H9 (cell line): Measurements from ENCODE around the gene COPS8. TPM values are rescaled to one million over a fixed set of nuclear protein-coding genes. Genes with fewer than 3 reads are reported as not detected.

ENCODE experiments used
- DNase-seq: peaks from one replicate; pipeline ENCODE4 v3.0.0-alpha.2; 2017
- H2AFZ ChIP-seq: one replicate; pipeline ENCODE4 v1.6.1; 2013; ENCODE audit warnings: mild to moderate bottlenecking, low read length, control low read depth, moderate library complexity
- H2AK5ac ChIP-seq: 2 replicates; pipeline ENCODE4 v1.6.1; 2013; ENCODE audit warnings: low read length, control low read depth, mixed read lengths; ENCODE audit not compliant: insufficient read length
- H2BK120ac ChIP-seq: one replicate; pipeline ENCODE4 v1.6.1; 2013; ENCODE audit warnings: low read depth, mild to moderate bottlenecking, low read length, control low read depth, inconsistent platforms; ENCODE audit not compliant: poor library complexity, severe bottlenecking
- H2BK12ac ChIP-seq: 2 replicates; pipeline ENCODE4 v1.6.1; 2013; ENCODE audit warnings: low read length, control low read depth, mixed read lengths, low read depth; ENCODE audit not compliant: insufficient read length
- H2BK15ac ChIP-seq: 2 replicates; pipeline ENCODE4 v1.6.1; 2013; ENCODE audit warnings: low read depth, low read length, control low read depth
- H2BK20ac ChIP-seq: one replicate; pipeline ENCODE4 v1.6.1; 2013; ENCODE audit warnings: low read depth, mild to moderate bottlenecking, low read length, control low read depth, inconsistent platforms; ENCODE audit not compliant: poor library complexity, severe bottlenecking
- H2BK5ac ChIP-seq: 2 replicates; pipeline ENCODE4 v1.6.1; 2013; ENCODE audit warnings: low read length, control low read depth, mixed read lengths; ENCODE audit not compliant: insufficient read length
- H3K14ac ChIP-seq: 2 replicates; pipeline ENCODE4 v1.6.1; 2013; ENCODE audit warnings: low read length, control low read depth; ENCODE audit not compliant: insufficient read depth
- H3K18ac ChIP-seq: 2 replicates; pipeline ENCODE4 v1.6.1; 2013; ENCODE audit warnings: low read depth, mild to moderate bottlenecking, mixed read lengths, low read length, control low read depth; ENCODE audit not compliant: insufficient read length
- H3K23ac ChIP-seq: 2 replicates; pipeline ENCODE4 v1.6.1; 2013; ENCODE audit warnings: low read length, control low read depth, mixed read lengths, low read depth; ENCODE audit not compliant: insufficient read length
- H3K23me2 ChIP-seq: 2 replicates; pipeline ENCODE4 v1.6.1; 2013; ENCODE audit warnings: low read depth, mild to moderate bottlenecking, mixed read lengths, low read length, control low read depth; ENCODE audit not compliant: insufficient read length, poor library complexity, severe bottlenecking
- H3K27ac ChIP-seq: 2 replicates; pipeline ENCODE4 v1.5.1; 2013; ENCODE audit warnings: low read length, control low read depth, mixed read lengths, low read depth; ENCODE audit not compliant: insufficient read length
- H3K27me3 ChIP-seq: 2 replicates; pipeline ENCODE4 v1.6.1; 2013; ENCODE audit warnings: low read length, control low read depth, inconsistent platforms; ENCODE audit not compliant: insufficient read depth
- H3K4ac ChIP-seq: 2 replicates; pipeline ENCODE4 v1.6.1; 2013; ENCODE audit warnings: low read depth, mild to moderate bottlenecking, control low read depth, inconsistent platforms, low read length, moderate library complexity
- H3K4me1 ChIP-seq: 2 replicates; pipeline ENCODE4 v1.6.1; 2013; ENCODE audit warnings: low read length, control low read depth, inconsistent platforms; ENCODE audit not compliant: insufficient read depth
- H3K4me2 ChIP-seq: 2 replicates; pipeline ENCODE4 v1.6.1; 2013; ENCODE audit warnings: low read length, control low read depth, mixed read lengths; ENCODE audit not compliant: insufficient read length, insufficient read depth
- H3K56ac ChIP-seq: 2 replicates; pipeline ENCODE4 v1.6.1; 2013; ENCODE audit warnings: low read depth, mild to moderate bottlenecking, mixed read lengths, low read length, control low read depth; ENCODE audit not compliant: insufficient read length
- H3K79me1 ChIP-seq: 2 replicates; pipeline ENCODE4 v1.6.1; 2013; ENCODE audit warnings: low read depth, mild to moderate bottlenecking, moderate library complexity, low read length, control low read depth, inconsistent platforms; ENCODE audit not compliant: insufficient read depth, poor library complexity, severe bottlenecking
- H3K79me2 ChIP-seq: 2 replicates; pipeline ENCODE4 v1.6.1; 2013; ENCODE audit warnings: low read length, control low read depth, inconsistent platforms; ENCODE audit not compliant: insufficient read depth
- H3K9ac ChIP-seq: 2 replicates; pipeline ENCODE4 v1.6.1; 2013; ENCODE audit warnings: low read length, control low read depth, mixed read lengths; ENCODE audit not compliant: insufficient read length; ENCODE audit errors: extremely low read depth
- H3K9me3 ChIP-seq: one replicate; pipeline ENCODE4 v1.6.1; 2013; ENCODE audit warnings: low read depth, low read length, inconsistent platforms; ENCODE audit not compliant: control insufficient read depth
- H3T11ph ChIP-seq: one replicate; pipeline ENCODE4 v1.6.1; 2013; ENCODE audit warnings: mild to moderate bottlenecking, low read length, control low read depth, inconsistent platforms
- H4K20me1 ChIP-seq: one replicate; pipeline ENCODE4 v1.6.1; 2013; ENCODE audit not compliant: control insufficient read depth, insufficient read length, insufficient read depth
- H4K5ac ChIP-seq: 2 replicates; pipeline ENCODE4 v1.6.1; 2013; ENCODE audit warnings: low read depth, mild to moderate bottlenecking, mixed read lengths, low read length, control low read depth; ENCODE audit not compliant: insufficient read length
- H4K8ac ChIP-seq: replicated peaks from 2 replicates; pipeline ENCODE4 v1.6.1; 2013; ENCODE audit warnings: low read length, control low read depth, mixed read lengths, low read depth; ENCODE audit not compliant: insufficient read length
- H4K91ac ChIP-seq: 2 replicates; pipeline ENCODE4 v1.6.1; 2013; ENCODE audit warnings: low read depth, mild to moderate bottlenecking, moderate library complexity, mixed read lengths, low read length, control low read depth; ENCODE audit not compliant: insufficient read length
- H3K27ac Mint-ChIP-seq, 3 experiments: 2 replicates in 2 of 3; 3 replicates in 1 of 3; pipeline ENCODE4 v1.8.0; 2020 to 2021; ENCODE audit warnings: mixed read lengths in 3 of 3, mild to moderate bottlenecking in 1 of 3, moderate library complexity in 1 of 3
- H3K27me3 Mint-ChIP-seq: 2 replicates; pipeline ENCODE4 v1.8.0; 2021; ENCODE audit warnings: low read depth, mild to moderate bottlenecking, moderate library complexity, mixed read lengths
- H3K36me3 Mint-ChIP-seq, 3 experiments: 2 replicates in 2 of 3; 3 replicates in 1 of 3; pipeline ENCODE4 v1.8.0; 2020 to 2021; ENCODE audit warnings: low read depth in 3 of 3, mixed read lengths in 3 of 3; ENCODE audit not compliant: insufficient read depth in 1 of 3
- H3K4me1 Mint-ChIP-seq, 2 experiments: 2 replicates each; pipeline ENCODE4 v1.8.0; 2020; ENCODE audit warnings: mixed read lengths in 2 of 2
- H3K4me3 Mint-ChIP-seq, 2 experiments: 2 replicates in 1 of 2; 3 replicates in 1 of 2; pipeline ENCODE4 v1.8.0; 2020 to 2021; ENCODE audit warnings: mild to moderate bottlenecking in 2 of 2, mixed read lengths in 2 of 2, moderate library complexity in 1 of 2
- H3K9me3 Mint-ChIP-seq, 2 experiments: 2 replicates in 1 of 2; 3 replicates in 1 of 2; pipeline ENCODE4 v1.8.0; 2020; ENCODE audit warnings: mild to moderate bottlenecking in 2 of 2, mixed read lengths in 2 of 2, moderate library complexity in 1 of 2
- CTCF ChIP-seq: fragments of 200-600 bp; sonication (generic); conservative IDR thresholded peaks from 3 replicates; pipeline ENCODE4 v1.8.0; 2021; ENCODE audit warnings: antibody characterized with exemption, mild to moderate bottlenecking
- WGBS: extraction: QIAGEN DNeasy Blood & Tissue Kit; methylation state at CpG from one replicate; pipeline ENCODE4 v1.1.7; 2013; ENCODE audit warnings: missing lambda C conversion rate, low lambda C conversion rate, mixed read lengths; ENCODE audit not compliant: insufficient read length; ENCODE audit errors: extremely low coverage; 5-methylcytosine and 5-hydroxymethylcytosine counted together
- total RNA-seq: library from RNA; stranded (reverse); gene quantifications from 2 replicates; pipeline ENCODE4 v1.2.1, GENCODE V29; 2021

COPS8 gene
- total RNA-seq, 1 experiment from 2014 or later: 65.2 TPM

DNA sequence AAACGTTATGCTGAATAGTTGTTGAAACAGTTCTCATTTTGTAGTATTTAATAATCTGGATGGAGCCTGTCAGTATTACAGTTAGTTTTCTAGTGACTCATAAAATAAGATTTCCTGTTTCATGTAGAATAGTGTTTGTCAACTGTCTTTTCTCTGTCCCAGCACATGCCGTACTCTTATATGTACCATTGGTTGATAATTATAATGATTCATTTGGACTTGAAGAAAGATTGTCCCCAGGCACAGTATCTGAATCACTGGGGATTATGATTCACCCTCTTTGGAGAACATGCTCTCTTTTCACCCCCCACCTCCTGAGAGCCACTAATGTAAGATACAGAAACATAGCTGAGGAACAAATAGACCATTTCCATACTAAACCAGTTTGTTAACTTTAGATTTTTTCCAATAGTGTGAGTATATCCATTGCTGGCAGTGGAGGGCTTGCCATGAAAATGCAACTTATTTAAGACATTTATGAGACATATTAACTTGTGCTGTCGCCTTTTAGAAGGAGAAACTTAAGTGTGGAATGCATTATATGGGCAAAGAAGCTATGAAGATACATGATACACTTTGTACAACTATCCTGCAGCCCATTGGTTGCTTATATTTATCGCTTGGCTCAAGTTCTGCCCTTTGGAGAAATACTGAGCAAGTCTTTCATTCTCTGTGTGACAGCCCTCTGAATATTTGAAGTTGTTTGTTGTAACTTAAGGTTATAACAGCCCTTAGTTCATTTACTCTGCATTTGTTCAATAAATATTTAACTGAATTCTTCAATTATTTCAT lies 12.4 kb downstream of the COPS8 start:
- H4K20me1 ChIP-seq: no peaks in the 10 kb centered on the region
- H3K4ac ChIP-seq: no peak overlapping the region
- H3K14ac ChIP-seq: no peak overlapping the region
- no peak overlapping the region for H2BK15ac ChIP-seq
- no peaks in the 10 kb centered on the region for H3K79me2 ChIP-seq
- no peak for TF ChIP-seq CTCF
- no peak overlapping the region for H2BK20ac ChIP-seq
- H3K56ac ChIP-seq: no peak overlapping the region
- H2BK12ac ChIP-seq: no peak overlapping the region
- no peak overlapping the region for H4K8ac ChIP-seq
- H3K4me1 ChIP-seq: no peaks in the 10 kb centered on the region
- no peak overlapping the region for H4K91ac ChIP-seq
- Mint-ChIP-seq H3K4me1 (peaks cover 14 to 15% of the 10 kb centered on the region in 2 experiments), H3K36me3 (peaks cover 27 to 78% (median 67%) of the 10 kb centered on the region in 3 experiments), H3K27me3 (no peaks in the 10 kb centered on the region), H3K4me3 (no peak overlapping the region), H3K27ac (no peak overlapping the region), H3K9me3 (no peaks in the 10 kb centered on the region)
- H3K23me2 ChIP-seq: no peaks in the 10 kb centered on the region
- H2BK120ac ChIP-seq: no peak overlapping the region
- H3K18ac ChIP-seq: no peak overlapping the region
- DNase-seq: no peak
- H4K5ac ChIP-seq: no peak overlapping the region
- H3K9me3 ChIP-seq: no peaks in the 10 kb centered on the region
- H2BK5ac ChIP-seq: no peak overlapping the region
- H3K9ac ChIP-seq: no peak overlapping the region
- no peak overlapping the region for H2AK5ac ChIP-seq
- no peak overlapping the region for H2AFZ ChIP-seq
- no peaks in the 10 kb centered on the region for H3K79me1 ChIP-seq
- no CpG with 5 or more reads among the region's 4 CpGs for WGBS
- no peak overlapping the region for H3K27ac ChIP-seq
- no peak overlapping the region for H3K4me2 ChIP-seq
- H3K27me3 ChIP-seq: no peaks in the 10 kb centered on the region
- H3K23ac ChIP-seq: no peak overlapping the region
- H3T11ph ChIP-seq: no peak overlapping the region
